Stimulated activated CD4-positive, alpha-beta T cell treated with anti-CD3 and anti-CD28 coated beads, Interleukin-1b, Interleukin-23, amount 100 ng/mL, for 24 hours (primary cell): ENCODE results near the gene CRACDL.
A peak's percentile ranks its signal among the peaks of the same experiment; 100 is the strongest.

Experiments used
- DNase-seq, 4 experiments: peaks; one replicate each; pipeline ENCODE4 v3.0.0-alpha.2; 2020; ENCODE audit warnings: low read depth in 4 of 4, low spot score in 1 of 4

Gene CRACDL

DNA sequence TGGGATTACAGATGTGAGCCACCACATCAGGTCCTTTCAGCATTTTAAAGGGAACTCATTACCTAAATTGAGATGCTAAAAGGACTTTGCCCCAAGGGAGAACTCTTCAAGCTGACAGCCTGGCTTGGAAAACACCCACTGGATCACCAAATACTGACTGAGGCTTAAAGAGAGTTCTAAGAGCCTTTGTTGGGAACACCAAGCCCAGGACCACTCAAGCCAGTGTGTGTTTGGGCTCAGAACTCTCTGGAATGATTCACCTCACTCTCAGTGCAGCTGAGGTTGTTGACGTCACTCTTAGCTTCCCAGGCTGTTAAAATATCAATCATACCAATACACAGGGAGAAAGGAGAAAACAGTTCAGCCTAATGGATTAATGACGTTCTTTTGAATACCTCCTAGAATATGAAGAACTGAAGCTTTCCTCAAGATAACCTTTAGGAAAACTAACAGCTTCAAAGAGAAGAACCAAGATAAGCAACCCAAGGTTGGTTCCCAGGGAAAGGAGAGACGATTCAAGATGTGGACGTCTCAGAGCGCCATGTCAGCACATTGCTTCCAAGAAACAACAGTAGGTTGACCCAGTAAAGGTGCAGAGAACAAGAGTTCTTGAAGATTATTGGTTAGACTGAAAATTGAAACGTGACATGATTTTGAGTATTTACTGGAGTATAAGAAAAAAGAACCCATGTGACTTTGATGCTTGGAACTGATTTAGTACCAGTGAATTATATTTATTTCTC is 157.1 kb downstream of the CRACDL start:
- DNase-seq: no peak

- DNase-seq: no peak
Measured at GRCh38 chr2:98778151-98778550, 157.9 kb downstream of the CRACDL start.

- no peak for DNase-seq
Measured at GRCh38 chr2:98777710-98778109, 158.3 kb downstream of the CRACDL start.

GRCh38 chr2:98777076-98777475 is 158.9 kb downstream of the CRACDL start:
- DNase-seq: no peak

DNA sequence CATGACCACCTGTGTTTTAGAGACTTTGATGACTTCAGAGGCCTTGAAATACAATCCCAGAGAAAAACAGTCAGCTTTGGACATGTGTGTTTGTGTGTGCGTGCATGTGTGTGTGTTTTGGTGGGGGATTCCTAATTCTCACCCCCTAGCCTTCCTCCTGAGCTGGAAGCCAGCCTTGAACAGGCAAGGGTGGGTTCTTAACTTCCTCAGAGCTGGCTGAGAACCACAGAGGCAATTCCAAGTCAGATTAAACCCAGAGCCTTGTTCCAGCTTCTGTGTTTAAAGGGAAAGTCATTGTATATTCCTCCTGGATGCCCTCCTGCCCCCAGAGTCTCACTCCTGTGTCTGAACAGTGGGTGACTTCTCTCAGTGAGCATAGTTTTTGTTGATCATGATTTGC is 159.9 kb downstream of the CRACDL start:
- DNase-seq: no peak

DNA sequence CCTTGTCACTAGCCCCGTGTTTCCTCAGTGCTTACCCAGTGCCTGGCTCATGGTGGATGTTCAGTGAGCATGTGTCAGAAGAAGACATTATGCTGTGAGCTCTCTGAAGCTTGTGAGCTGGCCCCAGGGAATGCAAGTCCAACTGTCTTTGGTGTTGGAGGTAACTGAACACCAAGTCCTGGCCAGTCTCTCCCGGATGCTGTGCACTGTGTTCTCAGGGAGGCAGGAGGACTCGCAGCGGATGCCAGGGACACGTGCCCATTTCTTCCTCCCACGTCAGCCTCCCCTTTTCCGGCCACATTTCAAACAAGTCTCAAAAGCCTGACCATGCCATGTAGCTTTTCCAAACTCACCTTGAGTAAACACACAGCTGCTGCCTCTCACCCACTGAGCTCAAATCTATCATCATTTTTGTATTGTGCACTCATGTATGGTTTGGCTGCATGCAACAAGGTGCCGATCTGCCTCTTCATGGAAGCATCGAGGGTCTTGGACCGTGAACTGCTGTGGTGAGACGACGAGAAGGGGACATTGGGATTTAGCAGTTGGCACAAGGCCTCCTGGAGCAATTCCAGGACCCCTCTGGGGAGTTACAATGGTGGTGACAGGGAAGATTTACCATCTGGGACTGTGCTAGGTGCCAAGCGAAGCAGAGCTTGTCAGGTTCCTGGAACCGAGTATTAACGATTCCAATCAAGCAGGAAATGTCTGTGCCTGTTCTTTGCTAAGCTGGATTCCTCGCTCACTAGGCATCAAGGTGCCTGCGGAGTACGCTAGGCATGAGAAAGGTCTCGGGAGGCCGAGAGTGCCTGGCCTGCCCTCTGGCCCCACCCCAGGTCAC is 160.7 kb downstream of the CRACDL start:
- DNase-seq: no peak

DNA sequence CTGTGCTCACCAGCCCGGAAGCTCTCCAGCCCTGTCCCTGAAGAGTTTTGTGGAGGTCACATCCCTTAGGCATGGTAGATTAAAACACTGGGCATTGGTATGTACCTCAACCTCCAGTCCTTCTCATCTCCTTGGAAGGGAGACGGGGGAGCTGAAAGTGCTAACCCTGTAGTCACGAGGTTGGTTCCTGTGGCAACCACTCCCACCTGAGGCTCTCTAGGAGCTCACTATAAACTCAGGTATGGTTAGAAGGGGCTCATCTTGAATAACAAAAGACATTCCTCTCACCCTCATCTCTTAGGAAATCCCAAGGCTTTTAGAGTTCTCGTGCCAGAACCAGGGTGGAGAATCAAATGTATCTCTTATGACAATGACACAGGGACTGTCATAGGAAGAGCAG is 162.1 kb downstream of the CRACDL start:
- DNase-seq: no peak

- DNase-seq: no peak
Measured at GRCh38 chr2:98773169-98773568, 162.9 kb downstream of the CRACDL start.

- no peak for DNase-seq
Measured at GRCh38 chr2:98772536-98772935, 163.5 kb downstream of the CRACDL start.

GRCh38 chr2:98771721-98772524 is 164.1 kb downstream of the CRACDL start:
- no peak for DNase-seq

GRCh38 chr2:98771264-98771663 is 164.8 kb downstream of the CRACDL start:
- no peak for DNase-seq

DNA sequence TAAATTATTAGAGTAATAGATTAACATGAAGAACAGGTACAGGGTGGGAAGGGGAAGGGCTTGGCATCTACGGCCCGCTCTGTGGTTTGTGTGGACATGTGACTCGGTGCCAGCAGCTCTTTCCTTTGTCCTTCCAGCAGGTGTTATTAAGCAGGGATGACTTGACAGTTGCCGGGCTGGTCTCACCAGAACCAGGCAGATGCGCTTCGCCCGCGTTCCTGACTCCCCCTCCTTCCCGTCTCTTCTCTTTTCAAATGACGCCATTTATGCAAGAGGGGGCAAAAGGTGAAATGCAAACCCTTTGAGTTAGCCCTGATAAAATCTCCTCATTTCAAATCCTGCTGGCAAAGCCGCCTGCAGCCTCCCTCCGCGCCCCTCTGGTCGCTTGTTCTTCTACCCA is 166.2 kb downstream of the CRACDL start:
- DNase-seq: no peak

GRCh38 chr2:98769114-98769476 is 166.9 kb downstream of the CRACDL start:
- no peak for DNase-seq

GRCh38 chr2:98768384-98769113 is 167.5 kb downstream of the CRACDL start:
- DNase-seq: no peak

- no peak for DNase-seq
Measured at GRCh38 chr2:98764499-98764898, 171.5 kb downstream of the CRACDL start.

DNA sequence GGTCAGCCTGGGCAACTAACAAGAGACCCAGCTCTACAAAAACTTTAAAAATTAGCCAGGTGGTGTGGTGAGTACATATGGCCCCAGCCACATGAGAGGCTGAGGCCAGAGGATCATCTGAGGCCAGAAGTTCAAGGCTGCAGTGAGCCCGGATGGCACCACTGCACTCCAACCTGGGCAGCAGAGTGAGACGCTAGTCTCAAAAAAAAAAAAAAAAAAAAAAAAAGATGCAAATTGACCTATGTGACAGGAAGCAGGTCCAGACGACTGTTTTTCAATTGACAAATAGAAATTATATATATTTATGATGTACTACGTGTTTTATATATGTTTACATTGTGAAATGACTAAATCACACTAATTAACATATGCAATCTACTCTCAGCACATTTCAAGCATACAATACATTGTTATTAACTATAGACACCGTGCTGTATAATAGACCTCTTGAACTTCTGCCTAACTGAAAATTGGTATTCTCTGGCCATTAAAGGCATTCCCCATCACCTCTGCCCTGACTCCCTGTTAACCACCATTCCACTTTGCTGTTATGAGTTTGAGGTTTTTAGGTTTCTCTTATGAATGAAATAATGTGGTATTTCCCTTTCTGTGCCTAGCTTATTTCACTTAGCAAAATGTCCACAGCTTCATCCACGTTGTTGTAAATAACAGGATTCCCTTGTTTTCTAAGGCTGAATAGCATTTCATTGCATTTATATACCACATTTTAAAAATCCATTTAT is 172.6 kb downstream of the CRACDL start:
- no peak for DNase-seq

DNA sequence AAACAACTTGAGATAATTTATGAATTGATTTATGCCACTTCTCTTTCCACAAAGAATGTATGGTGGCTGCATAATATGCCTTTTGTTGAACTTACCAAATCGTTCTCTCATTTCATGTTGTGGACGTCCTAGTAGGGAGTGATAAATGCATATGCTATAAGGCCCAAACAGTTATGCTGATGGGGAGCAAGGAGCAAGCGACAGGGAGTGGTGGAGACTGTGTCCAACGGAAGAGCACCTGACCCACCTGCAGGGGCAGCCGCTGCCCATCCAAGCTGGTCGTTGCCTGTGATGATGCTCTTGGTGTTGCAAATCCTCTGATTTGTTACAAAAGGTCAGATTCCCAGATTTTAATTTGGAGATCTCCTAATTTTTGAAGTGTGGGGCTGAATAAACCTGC is 174.1 kb downstream of the CRACDL start:
- DNase-seq: no peak

GRCh38 chr2:98761267-98761781 is 174.7 kb downstream of the CRACDL start:
- DNase-seq: peak in 3 of 4 experiments; percentile 47 to 64 (median 54)

DNA sequence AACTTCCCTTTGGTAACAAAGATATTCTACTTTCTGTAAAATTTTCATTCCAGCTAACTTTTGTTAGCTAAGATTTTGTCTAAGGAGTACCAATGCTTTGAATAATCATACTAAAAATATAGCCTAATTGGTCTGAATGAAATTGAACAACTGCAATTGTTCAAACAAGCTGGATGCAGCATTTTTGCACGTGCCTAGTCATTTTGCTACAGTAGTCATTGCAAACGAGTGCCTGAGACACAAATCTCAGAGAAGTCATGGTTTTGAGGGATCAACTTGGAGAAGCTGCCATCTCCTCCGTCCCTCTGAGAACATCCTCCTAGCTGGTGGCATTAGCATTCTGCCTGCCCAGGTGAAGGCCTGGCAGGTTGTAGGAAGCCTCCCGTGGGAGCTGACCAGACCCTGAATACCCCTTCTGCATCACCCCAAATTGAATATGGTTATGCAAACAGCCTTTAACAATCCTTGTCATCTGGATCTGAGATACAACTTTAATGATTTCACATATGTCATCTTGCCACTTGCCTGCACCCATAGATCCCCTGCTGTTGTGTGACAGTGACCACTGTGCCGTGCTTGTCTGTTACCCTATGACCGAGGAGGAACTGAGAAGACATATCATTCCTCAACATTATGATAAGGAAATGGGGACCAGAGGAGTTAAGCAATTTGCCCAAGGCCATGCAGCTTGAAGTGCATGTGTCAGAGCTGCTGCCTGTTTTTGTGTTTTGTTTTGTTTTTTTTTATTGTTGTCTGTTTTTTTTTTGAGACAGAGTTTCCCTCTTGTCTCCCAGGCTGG is 176.0 kb downstream of the CRACDL start:
- DNase-seq: no peak
